CD14-positive monocyte (primary cell): Measurements from ENCODE around the gene OR10H3. TPM values are rescaled to one million over a fixed set of nuclear protein-coding genes. Genes with fewer than 3 reads are reported as not detected.

Experiments used
- DNase-seq, 3 donors: peaks; one replicate each; pipeline ENCODE4 v3.0.0-alpha.2; 2011 to 2022
- H2AFZ ChIP-seq: 2 replicates; pipeline ENCODE4 v1.6.0; 2012; ENCODE audit warnings: mild to moderate bottlenecking, low read depth, low read length, inconsistent platforms; ENCODE audit not compliant: insufficient read depth, poor library complexity, severe bottlenecking
- H3K27ac ChIP-seq, 2 donors: 1 replicate in 1 of 2; 2 replicates in 1 of 2; pipeline ENCODE4 v1.5.1; 2012 to 2013; ENCODE audit warnings: low read length in 2 of 2, control low read depth in 1 of 2, inconsistent platforms in 1 of 2, low read depth in 1 of 2, mild to moderate bottlenecking in 1 of 2
- H3K27me3 ChIP-seq, 2 donors: one replicate each; pipeline versions ENCODE4 v1.6.0 to v1.6.1; 2011 to 2013; ENCODE audit warnings: low read length in 2 of 2; ENCODE audit not compliant: control insufficient read depth in 2 of 2, insufficient read depth in 2 of 2
- H3K36me3 ChIP-seq, 2 donors: replicated peaks in 1 of 2; 1 replicate in 1 of 2; 2 replicates in 1 of 2; pipeline versions ENCODE4 v1.5.1 to v1.6.1; 2012 to 2013; ENCODE audit warnings: low read length in 2 of 2, control low read depth in 1 of 2, inconsistent platforms in 1 of 2, mild to moderate bottlenecking in 1 of 2; ENCODE audit not compliant: insufficient read depth in 2 of 2, control insufficient read depth in 1 of 2
- H3K4me1 ChIP-seq, 2 donors: 1 replicate in 1 of 2; 2 replicates in 1 of 2; pipeline versions ENCODE4 v1.5.1 to v1.6.1; 2012 to 2013; ENCODE audit warnings: low read length in 2 of 2, control low read depth in 1 of 2, inconsistent platforms in 1 of 2, mild to moderate bottlenecking in 1 of 2, moderate library complexity in 1 of 2; ENCODE audit not compliant: insufficient read depth in 2 of 2, control insufficient read depth in 1 of 2
- H3K4me2 ChIP-seq: replicated peaks from 2 replicates; pipeline ENCODE3; 2012; ENCODE audit warnings: low read length, moderate library complexity, mild to moderate bottlenecking; ENCODE audit not compliant: poor library complexity, severe bottlenecking; ENCODE audit errors: extremely low read depth
- H3K4me3 ChIP-seq, 3 experiments: fragments of 200-600 bp in 1 of 3; sonication (generic) in 1 of 3; replicated peaks in 1 of 3; 1 replicate in 2 of 3; 2 replicates in 1 of 3; pipeline ENCODE4 v1.5.1; 2011 to 2013; ENCODE audit warnings: low read length in 3 of 3, mild to moderate bottlenecking in 3 of 3, control low read depth in 2 of 3, low read depth in 2 of 3, inconsistent platforms in 1 of 3, moderate library complexity in 1 of 3
- H3K79me2 ChIP-seq: 2 replicates; pipeline ENCODE4 v1.6.0; 2012; ENCODE audit warnings: mild to moderate bottlenecking, control low read depth, inconsistent platforms, low read length, moderate library complexity; ENCODE audit not compliant: insufficient read depth
- H3K9ac ChIP-seq: 2 replicates; pipeline ENCODE4 v1.6.0; 2017; ENCODE audit warnings: low read length, mild to moderate bottlenecking; ENCODE audit not compliant: insufficient read depth, poor library complexity, severe bottlenecking
- H3K9me3 ChIP-seq, 2 donors: replicated peaks in 1 of 2; 1 replicate in 1 of 2; 2 replicates in 1 of 2; pipeline versions ENCODE4 v1.5.1 to v1.6.1; 2012 to 2013; ENCODE audit warnings: low read length in 2 of 2, control low read depth in 1 of 2; ENCODE audit not compliant: control insufficient read depth in 1 of 2, insufficient read depth in 1 of 2
- H4K20me1 ChIP-seq: 2 replicates; pipeline ENCODE4 v1.6.0; 2012; ENCODE audit warnings: mild to moderate bottlenecking, low read length, control low read depth, moderate library complexity; ENCODE audit not compliant: insufficient read depth
- H3K27ac Mint-ChIP-seq, 7 donors: one replicate each; pipeline ENCODE4 v1.8.0; 2020; ENCODE audit warnings: mild to moderate bottlenecking in 7 of 7, mixed read lengths in 7 of 7, moderate library complexity in 6 of 7, inconsistent platforms in 2 of 7
- H3K27me3 Mint-ChIP-seq, 3 donors: one replicate each; pipeline ENCODE4 v1.8.0; 2021 to 2022; ENCODE audit warnings: low read depth in 3 of 3, mild to moderate bottlenecking in 3 of 3, mixed read lengths in 3 of 3, moderate library complexity in 3 of 3, inconsistent platforms in 1 of 3
- H3K36me3 Mint-ChIP-seq, 2 donors: one replicate each; pipeline ENCODE4 v1.8.0; 2020; ENCODE audit warnings: mixed read lengths in 2 of 2, inconsistent platforms in 1 of 2, mild to moderate bottlenecking in 1 of 2
- H3K4me1 Mint-ChIP-seq: one replicate; pipeline ENCODE4 v1.8.0; 2020; ENCODE audit warnings: mild to moderate bottlenecking, mixed read lengths
- H3K4me3 Mint-ChIP-seq, 2 donors: one replicate each; pipeline ENCODE4 v1.8.0; 2020; ENCODE audit warnings: mild to moderate bottlenecking in 2 of 2, mixed read lengths in 2 of 2, moderate library complexity in 1 of 2
- H3K9me3 Mint-ChIP-seq, 7 donors: one replicate each; pipeline ENCODE4 v1.8.0; 2020 to 2022; ENCODE audit warnings: mixed read lengths in 7 of 7, mild to moderate bottlenecking in 6 of 7, moderate library complexity in 6 of 7, inconsistent platforms in 2 of 7
- WGBS: methylation state at CpG from one replicate; pipeline ENCODE4 v1.1.5; 2013; ENCODE audit warnings: missing lambda C conversion rate; ENCODE audit not compliant: insufficient coverage; 5-methylcytosine and 5-hydroxymethylcytosine counted together
- intact Hi-C, 2 donors: fragments of 100-400 bp; cut with micrococcal nuclease; formaldehyde crosslinking; loops; one replicate each; pipeline versions ENCODE4 v1.15.0 to v1.15.1; 2023
- polyA plus RNA-seq, 3 donors: library from polyadenylated mRNA; depleted of rRNA in 1 of 3; unstranded in 2 of 3; stranded (reverse) in 1 of 3; fragments of 300-500 nt in 2 of 3; fragments of >200 nt in 1 of 3; fragmentation: Illumina TruSeq in 2 of 3; gene quantifications; 1 replicate in 2 of 3; 2 replicates in 1 of 3; pipeline ENCODE4 v1.2.3, GENCODE V29; 2012 to 2021
- TF ChIP-seq, protein P1 (sequence below): fragments of 200-600 bp; IDR thresholded peaks from one replicate; pipeline ENCODE4 v1.8.0; 2022; ENCODE audit warnings: antibody characterized with exemption, mild to moderate bottlenecking

OR10H3 gene
- polyA plus RNA-seq, 3 donors, result not detected

DNA sequence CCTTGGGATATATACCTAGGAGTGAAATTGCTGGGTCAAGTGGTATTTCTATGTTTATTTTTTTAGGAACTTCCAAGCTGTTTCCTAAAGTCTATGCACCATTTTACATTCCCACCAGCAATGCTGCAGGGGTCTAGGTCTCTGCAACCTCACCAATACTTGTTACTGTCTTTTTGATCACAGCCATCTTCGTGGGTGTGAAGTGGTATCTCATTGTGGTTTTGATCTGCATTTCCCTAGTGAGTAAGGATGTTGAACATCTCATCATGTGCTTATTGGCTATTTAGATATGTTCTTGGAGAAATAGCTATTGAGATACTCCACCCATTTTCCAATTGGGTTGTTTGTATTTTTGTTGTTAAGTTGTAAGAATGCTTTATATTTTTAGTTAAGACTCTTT is 7.2 kb upstream of the OR10H3 start:
- Histone ChIP-seq H3K4me3 (no peak overlapping the region), H2AFZ (no peak overlapping the region), H4K20me1 (no peaks in the 10 kb centered on the region), H3K9ac (no peak overlapping the region), H3K36me3 (no peaks in the 10 kb centered on the region), H3K9me3 (no peaks in the 10 kb centered on the region), H3K4me1 (no peaks in the 10 kb centered on the region), H3K27me3 (peaks cover 7 to 8% of the 10 kb centered on the region in 2 donors), H3K79me2 (no peaks in the 10 kb centered on the region), H3K27ac (no peak overlapping the region), H3K4me2 (no peak overlapping the region)
- no peak overlapping the region for H3K4me3 Mint-ChIP-seq
- no peak overlapping the region for H3K27ac Mint-ChIP-seq
- H3K36me3 Mint-ChIP-seq, result no peaks in the 10 kb centered on the region
- peaks cover 9 to 29% (median 19%) of the 10 kb centered on the region in 3 donors for H3K27me3 Mint-ChIP-seq
- TF ChIP-seq, protein P1, sequence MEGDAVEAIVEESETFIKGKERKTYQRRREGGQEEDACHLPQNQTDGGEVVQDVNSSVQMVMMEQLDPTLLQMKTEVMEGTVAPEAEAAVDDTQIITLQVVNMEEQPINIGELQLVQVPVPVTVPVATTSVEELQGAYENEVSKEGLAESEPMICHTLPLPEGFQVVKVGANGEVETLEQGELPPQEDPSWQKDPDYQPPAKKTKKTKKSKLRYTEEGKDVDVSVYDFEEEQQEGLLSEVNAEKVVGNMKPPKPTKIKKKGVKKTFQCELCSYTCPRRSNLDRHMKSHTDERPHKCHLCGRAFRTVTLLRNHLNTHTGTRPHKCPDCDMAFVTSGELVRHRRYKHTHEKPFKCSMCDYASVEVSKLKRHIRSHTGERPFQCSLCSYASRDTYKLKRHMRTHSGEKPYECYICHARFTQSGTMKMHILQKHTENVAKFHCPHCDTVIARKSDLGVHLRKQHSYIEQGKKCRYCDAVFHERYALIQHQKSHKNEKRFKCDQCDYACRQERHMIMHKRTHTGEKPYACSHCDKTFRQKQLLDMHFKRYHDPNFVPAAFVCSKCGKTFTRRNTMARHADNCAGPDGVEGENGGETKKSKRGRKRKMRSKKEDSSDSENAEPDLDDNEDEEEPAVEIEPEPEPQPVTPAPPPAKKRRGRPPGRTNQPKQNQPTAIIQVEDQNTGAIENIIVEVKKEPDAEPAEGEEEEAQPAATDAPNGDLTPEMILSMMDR, result no peak
- intact Hi-C loops, result no loop called here
- peaks cover 0 to 1% (median 0%) of the 10 kb centered on the region in 7 donors for H3K9me3 Mint-ChIP-seq
- no CpG with 5 or more reads among the region's 1 CpG for WGBS
- no peak for DNase-seq
- no peaks in the 10 kb centered on the region for H3K4me1 Mint-ChIP-seq

- no peaks in the 10 kb centered on the region for H3K36me3 Mint-ChIP-seq
- H3K4me1 ChIP-seq, result no peaks in the 10 kb centered on the region
- H3K9me3 ChIP-seq, result no peaks in the 10 kb centered on the region
- no peak overlapping the region for H3K9ac ChIP-seq
- H3K4me1 Mint-ChIP-seq, result no peaks in the 10 kb centered on the region
- H3K4me3 Mint-ChIP-seq, result no peak overlapping the region
- no peak for DNase-seq
- TF ChIP-seq, protein P1, result no peak
- no peaks in the 10 kb centered on the region for H3K79me2 ChIP-seq
- no peaks in the 10 kb centered on the region for H3K36me3 ChIP-seq
- intact Hi-C loops, result no loop called here
- H3K27me3 ChIP-seq, result peaks cover 2 to 3% of the 10 kb centered on the region in 2 donors
- no peak overlapping the region for H3K4me3 ChIP-seq
- no peak overlapping the region for H3K27ac Mint-ChIP-seq
- H3K4me2 ChIP-seq, result no peak overlapping the region
- no peaks in the 10 kb centered on the region for H4K20me1 ChIP-seq
- peaks cover 0 to 1% (median 0%) of the 10 kb centered on the region in 7 donors for H3K9me3 Mint-ChIP-seq
- WGBS, result 60% methylated on average over 1 of the region's 1 CpG
- no peak overlapping the region for H3K27ac ChIP-seq
- no peak overlapping the region for H2AFZ ChIP-seq
- peaks cover 6 to 18% (median 14%) of the 10 kb centered on the region in 3 donors for H3K27me3 Mint-ChIP-seq
These were observed 5.4 kb upstream of the OR10H3 start for GRCh38 chr19:15732388-15732787.
